ENCODE measurements around the gene AHCYL1. TPM values are rescaled to one million over a fixed set of nuclear protein-coding genes. Genes with fewer than 3 reads are reported as not detected.

Gene AHCYL1
- total and polyA plus RNA-seq, 4 donors: 24.9 to 40.7 (median 30.3) TPM

GRCh38 chr1:109942434-109942833 is 42.1 kb upstream of the AHCYL1 start:
- Histone ChIP-seq H3K36me3 (ENCODE audit: control insufficient read depth in 4 of 4, insufficient read depth in 3 of 4, low read depth in 1 of 4, low read length in 3 of 4) (no peaks in the 10 kb centered on the region), H3K4me1 (ENCODE audit: control insufficient read depth in 4 of 4, insufficient read depth in 4 of 4, low read length in 3 of 4) (peaks cover 0 to under 1% (median under 1%) of the 10 kb centered on the region in 4 donors), H3K27me3 (ENCODE audit: control insufficient read depth in 4 of 4, insufficient read depth in 4 of 4, low read length in 3 of 4) (no peaks in the 10 kb centered on the region), H3K9ac (ENCODE audit: low read depth in 1 of 2, low read length in 2 of 2) (no peak overlapping the region), H3K27ac (ENCODE audit: low read depth in 1 of 2, low read length in 2 of 2) (no peak overlapping the region), H3K4me3 (ENCODE audit: low read depth in 1 of 3, low read length in 3 of 3) (no peak overlapping the region), H3K9me3 (ENCODE audit: control insufficient read depth in 4 of 4, low read length in 3 of 4) (peaks cover 0 to 7% (median 3%) of the 10 kb centered on the region in 4 donors)
- no peak for DNase-seq (ENCODE audit: low spot score)
- WGBS: 89% methylated on average over 2 of the region's 2 CpGs
- TF ChIP-seq RXRA (IDR thresholded peaks at IDR 0.05) (no peak), HNF4G (IDR thresholded peaks at IDR 0.05) (no peak), FOXA2 (IDR thresholded peaks at IDR 0.05) (no peak), FOXA1 (IDR thresholded peaks at IDR 0.05) (no peak), ZBTB33 (IDR thresholded peaks at IDR 0.05) (no peak), EGR1 (IDR thresholded peaks at IDR 0.05; ENCODE audit: low read depth in 2 of 2) (no peak), JUND (IDR thresholded peaks at IDR 0.05) (no peak)

GRCh38 chr1:109944541-109944940 is 40.0 kb upstream of the AHCYL1 start:
- TF ChIP-seq ATF3 (IDR thresholded peaks at IDR 0.05) (no peak), REST (IDR thresholded peaks at IDR 0.05) (no peak), ZBTB33 (IDR thresholded peaks at IDR 0.05) (no peak)
- Histone ChIP-seq H3K9me3 (ENCODE audit: control insufficient read depth in 4 of 4, low read length in 3 of 4) (no peaks in the 10 kb centered on the region), H3K27ac (ENCODE audit: low read depth in 1 of 2, low read length in 2 of 2) (no peak overlapping the region), H3K9ac (ENCODE audit: low read depth in 1 of 2, low read length in 2 of 2) (no peak overlapping the region), H3K4me3 (ENCODE audit: low read depth in 1 of 3, low read length in 3 of 3) (no peak overlapping the region), H3K4me1 (ENCODE audit: control insufficient read depth in 4 of 4, insufficient read depth in 4 of 4, low read length in 3 of 4) (peaks cover 3 to 15% (median 13%) of the 10 kb centered on the region in 4 donors), H3K36me3 (ENCODE audit: control insufficient read depth in 4 of 4, insufficient read depth in 3 of 4, low read depth in 1 of 4, low read length in 3 of 4) (no peaks in the 10 kb centered on the region), H3K27me3 (ENCODE audit: control insufficient read depth in 4 of 4, insufficient read depth in 4 of 4, low read length in 3 of 4) (no peaks in the 10 kb centered on the region)
- no peak for DNase-seq (ENCODE audit: low spot score)
- WGBS: 90% methylated on average over 2 of the region's 2 CpGs

- DNase-seq (ENCODE audit: low spot score): no peak
- 84% methylated on average over 6 of the region's 6 CpGs for WGBS
- Histone ChIP-seq H3K9me3 (ENCODE audit: control insufficient read depth in 4 of 4, low read length in 3 of 4) (no peaks in the 10 kb centered on the region), H3K4me3 (ENCODE audit: low read depth in 1 of 3, low read length in 3 of 3) (no peak overlapping the region), H3K36me3 (ENCODE audit: control insufficient read depth in 4 of 4, insufficient read depth in 3 of 4, low read depth in 1 of 4, low read length in 3 of 4) (no peaks in the 10 kb centered on the region), H3K27ac (ENCODE audit: low read depth in 1 of 2, low read length in 2 of 2) (no peak overlapping the region), H3K9ac (ENCODE audit: low read depth in 1 of 2, low read length in 2 of 2) (no peak overlapping the region), H3K4me1 (ENCODE audit: control insufficient read depth in 4 of 4, insufficient read depth in 4 of 4, low read length in 3 of 4) (peaks cover 3 to 15% (median 13%) of the 10 kb centered on the region in 4 donors), H3K27me3 (ENCODE audit: control insufficient read depth in 4 of 4, insufficient read depth in 4 of 4, low read length in 3 of 4) (no peaks in the 10 kb centered on the region)
- no peak for TF ChIP-seq ZBTB33 (IDR thresholded peaks at IDR 0.05)
- TF ChIP-seq JUND (IDR thresholded peaks at IDR 0.05): no peak
- TF ChIP-seq HNF4G (IDR thresholded peaks at IDR 0.05): no peak
- TF ChIP-seq FOXA1 (IDR thresholded peaks at IDR 0.05): no peak
- no peak for TF ChIP-seq HNF4A (conservative IDR thresholded peaks at IDR 0.05)
- TF ChIP-seq REST (IDR thresholded peaks at IDR 0.05): no peak
- TF ChIP-seq RXRA (IDR thresholded peaks at IDR 0.05): no peak
- no peak for TF ChIP-seq SP1 (IDR thresholded peaks at IDR 0.05)
- TF ChIP-seq YY1 (IDR thresholded peaks at IDR 0.05): no peak
- no peak for TF ChIP-seq TAF1 (conservative IDR thresholded peaks at IDR 0.05)
Observed at GRCh38 chr1:109946511-109946910, 38.1 kb upstream of the AHCYL1 start.
